Measurements from ENCODE around the gene PDE4B.

PDE4B gene

GRCh38 chr1:66248257-66248656 lies 455.6 kb downstream of the PDE4B start:
- no peak overlapping the region for H3K4me3 Mint-ChIP-seq
- peaks cover 0 to 3% of the 10 kb centered on the region in 2 donors for H3K27me3 Mint-ChIP-seq
- H3K4me1 Mint-ChIP-seq = peaks cover 7 to 11% of the 10 kb centered on the region in 2 donors

GRCh38 chr1:66248746-66249145 lies 456.1 kb downstream of the PDE4B start:
- Mint-ChIP-seq H3K27me3 (peaks cover 0 to 3% of the 10 kb centered on the region in 2 donors), H3K27ac (no peak overlapping the region)

More at GRCh38 chr1:66248257-66248656, 455.6 kb downstream of the PDE4B start:
- no peaks in the 10 kb centered on the region for H3K36me3 Mint-ChIP-seq
- H3K9me3 Mint-ChIP-seq = no peaks in the 10 kb centered on the region
- ATAC-seq (replicated peaks) (no peak), DNase-seq (no peak)
- H3K27ac Mint-ChIP-seq = no peak overlapping the region

GRCh38 chr1:66250075-66250474 lies 457.4 kb downstream of the PDE4B start:
- Mint-ChIP-seq H3K4me1 (peaks cover 22 to 24% of the 10 kb centered on the region in 2 donors), H3K36me3 (no peaks in the 10 kb centered on the region), H3K27me3 (peaks cover 0 to 3% of the 10 kb centered on the region in 2 donors), H3K27ac (no peak overlapping the region), H3K4me3 (no peak overlapping the region), H3K9me3 (no peaks in the 10 kb centered on the region)
- ATAC-seq (replicated peaks) = no peak
- no peak for DNase-seq

More at GRCh38 chr1:66248746-66249145, 456.1 kb downstream of the PDE4B start:
- no peak for ATAC-seq (replicated peaks)
- no peak for DNase-seq
- Mint-ChIP-seq H3K4me1 (peaks cover 9 to 11% of the 10 kb centered on the region in 2 donors), H3K36me3 (no peaks in the 10 kb centered on the region), H3K9me3 (no peaks in the 10 kb centered on the region), H3K4me3 (no peak overlapping the region)

GRCh38 chr1:66250478-66250877 lies 457.8 kb downstream of the PDE4B start:
- no peak for ATAC-seq (replicated peaks)
- no peak overlapping the region for H3K4me3 Mint-ChIP-seq
- no peaks in the 10 kb centered on the region for H3K36me3 Mint-ChIP-seq
- no peak overlapping the region for H3K27ac Mint-ChIP-seq
- DNase-seq = no peak
- H3K9me3 Mint-ChIP-seq = no peaks in the 10 kb centered on the region
- peaks cover 0 to 3% of the 10 kb centered on the region in 2 donors for H3K27me3 Mint-ChIP-seq
- H3K4me1 Mint-ChIP-seq = peaks cover 22 to 24% of the 10 kb centered on the region in 2 donors

GRCh38 chr1:66251546-66251945 lies 458.9 kb downstream of the PDE4B start:
- H3K36me3 Mint-ChIP-seq = no peaks in the 10 kb centered on the region
- no peaks in the 10 kb centered on the region for H3K9me3 Mint-ChIP-seq
- no peak overlapping the region for H3K27ac Mint-ChIP-seq
- no peak overlapping the region for H3K4me3 Mint-ChIP-seq
- peaks cover 25 to 27% of the 10 kb centered on the region in 2 donors for H3K4me1 Mint-ChIP-seq
- DNase-seq = no peak
- ATAC-seq (replicated peaks) = peak in 1 of 2 donors; percentile 31
- H3K27me3 Mint-ChIP-seq = peaks cover 0 to 3% of the 10 kb centered on the region in 2 donors

GRCh38 chr1:66253330-66253921 lies 460.7 kb downstream of the PDE4B start:
- H3K4me3 Mint-ChIP-seq = no peak overlapping the region
- no peak overlapping the region for H3K27ac Mint-ChIP-seq
- H3K9me3 Mint-ChIP-seq = no peaks in the 10 kb centered on the region
- peaks cover 0 to 2% of the 10 kb centered on the region in 2 donors for H3K27me3 Mint-ChIP-seq
- no peaks in the 10 kb centered on the region for H3K36me3 Mint-ChIP-seq
- ATAC-seq (replicated peaks) (peak; percentile 78 to 86), DNase-seq (no peak)
- peaks cover 26 to 29% of the 10 kb centered on the region in 2 donors for H3K4me1 Mint-ChIP-seq

GRCh38 chr1:66254785-66255184 lies 462.1 kb downstream of the PDE4B start:
- no peak overlapping the region for H3K4me3 Mint-ChIP-seq
- peak overlapping the region; percentile 33 for H3K27ac Mint-ChIP-seq
- H3K36me3 Mint-ChIP-seq = no peaks in the 10 kb centered on the region
- peaks cover 28 to 29% of the 10 kb centered on the region in 2 donors for H3K4me1 Mint-ChIP-seq
- H3K9me3 Mint-ChIP-seq = no peaks in the 10 kb centered on the region
- H3K27me3 Mint-ChIP-seq = no peaks in the 10 kb centered on the region
- DNase-seq (no peak), ATAC-seq (replicated peaks) (no peak)

GRCh38 chr1:66256629-66257572 lies 464.2 kb downstream of the PDE4B start:
- Mint-ChIP-seq H3K4me1 (peaks cover 23 to 25% of the 10 kb centered on the region in 2 donors), H3K36me3 (no peaks in the 10 kb centered on the region), H3K27ac (no peak overlapping the region), H3K27me3 (no peaks in the 10 kb centered on the region), H3K9me3 (no peaks in the 10 kb centered on the region), H3K4me3 (no peak overlapping the region)
- ATAC-seq (replicated peaks) (peak in 1 of 2 donors; percentile 42), DNase-seq (no peak)

- ATAC-seq (replicated peaks) (peak in 1 of 2 donors; percentile 79), DNase-seq (no peak)
- no peak overlapping the region for H3K4me3 Mint-ChIP-seq
- H3K27ac Mint-ChIP-seq = no peak overlapping the region
- H3K27me3 Mint-ChIP-seq = no peaks in the 10 kb centered on the region
- peaks cover 30 to 32% of the 10 kb centered on the region in 2 donors for H3K4me1 Mint-ChIP-seq
- no peaks in the 10 kb centered on the region for H3K36me3 Mint-ChIP-seq
- peaks cover 0 to 2% of the 10 kb centered on the region in 2 donors for H3K9me3 Mint-ChIP-seq
These were observed 465.9 kb downstream of the PDE4B start for GRCh38 chr1:66258404-66259105.

GRCh38 chr1:66261364-66261763 lies 468.7 kb downstream of the PDE4B start:
- Mint-ChIP-seq H3K4me3 (no peak overlapping the region), H3K36me3 (no peaks in the 10 kb centered on the region), H3K27me3 (no peaks in the 10 kb centered on the region), H3K27ac (no peak overlapping the region), H3K4me1 (peaks cover 20 to 37% of the 10 kb centered on the region in 2 donors), H3K9me3 (peaks cover 0 to 2% of the 10 kb centered on the region in 2 donors)
- DNase-seq (no peak), ATAC-seq (replicated peaks) (no peak)

GRCh38 chr1:66262208-66262963 lies 469.7 kb downstream of the PDE4B start:
- Mint-ChIP-seq H3K9me3 (peaks cover 0 to 2% of the 10 kb centered on the region in 2 donors), H3K27me3 (no peaks in the 10 kb centered on the region), H3K27ac (no peak overlapping the region), H3K4me3 (no peak overlapping the region), H3K36me3 (no peaks in the 10 kb centered on the region), H3K4me1 (peaks cover 16 to 34% of the 10 kb centered on the region in 2 donors)
- DNase-seq = no peak
- ATAC-seq (replicated peaks) = no peak

GRCh38 chr1:66265268-66265667 lies 472.6 kb downstream of the PDE4B start:
- Mint-ChIP-seq H3K4me3 (no peak overlapping the region), H3K4me1 (peaks cover 15 to 34% of the 10 kb centered on the region in 2 donors), H3K9me3 (peaks cover 0 to 2% of the 10 kb centered on the region in 2 donors), H3K36me3 (no peaks in the 10 kb centered on the region), H3K27me3 (no peaks in the 10 kb centered on the region), H3K27ac (no peak overlapping the region)
- ATAC-seq (replicated peaks) (no peak), DNase-seq (no peak)

- DNase-seq = no peak
- H3K4me1 Mint-ChIP-seq = peaks cover 18 to 39% of the 10 kb centered on the region in 2 donors
- ATAC-seq (replicated peaks) = peak in 1 of 2 donors; percentile 34
- H3K27me3 Mint-ChIP-seq = no peaks in the 10 kb centered on the region
- no peak overlapping the region for H3K27ac Mint-ChIP-seq
- H3K4me3 Mint-ChIP-seq = no peak overlapping the region
- H3K36me3 Mint-ChIP-seq = no peaks in the 10 kb centered on the region
- H3K9me3 Mint-ChIP-seq = peaks cover 0 to 2% of the 10 kb centered on the region in 2 donors
These were observed 473.1 kb downstream of the PDE4B start for GRCh38 chr1:66265796-66266195.
